ENCODE results near the gene TSHZ1. TPM values are rescaled to one million over a fixed set of nuclear protein-coding genes. Genes with fewer than 3 reads are reported as not detected.

The TSHZ1 gene
- total RNA-seq, 2 donors from 2014 or later, result 14.5 to 19.4 TPM

DNA sequence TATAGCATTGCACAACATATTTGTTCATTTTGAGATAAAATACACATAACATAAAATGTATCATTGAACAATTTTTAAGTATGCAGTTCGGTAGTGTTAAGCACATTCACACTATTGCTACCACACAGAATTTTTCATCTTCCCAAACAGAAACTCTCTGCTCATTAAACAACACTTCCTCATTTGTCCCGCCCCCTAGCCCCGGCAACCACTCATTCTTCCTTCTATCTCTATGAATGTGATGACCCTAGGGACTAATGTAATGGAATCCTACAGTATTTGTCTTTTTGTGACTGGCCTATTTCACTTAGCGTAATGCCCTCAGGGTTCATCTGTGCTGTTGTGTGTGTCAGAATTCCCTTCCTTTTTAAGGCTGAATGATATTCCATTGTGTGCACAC lies 95.4 kb downstream of the TSHZ1 start:
- TF ChIP-seq CTCF (IDR thresholded peaks at IDR 0.05), result no peak
- Histone ChIP-seq H3K27ac (no peak overlapping the region), H3K4me3 (no peak overlapping the region), H3K36me3 (no peaks in the 10 kb centered on the region), H3K27me3 (no peaks in the 10 kb centered on the region), H3K9me3 (no peaks in the 10 kb centered on the region), H3K4me1 (no peaks in the 10 kb centered on the region)
- DNase-seq (ENCODE audit: low spot score), result no peak

DNA sequence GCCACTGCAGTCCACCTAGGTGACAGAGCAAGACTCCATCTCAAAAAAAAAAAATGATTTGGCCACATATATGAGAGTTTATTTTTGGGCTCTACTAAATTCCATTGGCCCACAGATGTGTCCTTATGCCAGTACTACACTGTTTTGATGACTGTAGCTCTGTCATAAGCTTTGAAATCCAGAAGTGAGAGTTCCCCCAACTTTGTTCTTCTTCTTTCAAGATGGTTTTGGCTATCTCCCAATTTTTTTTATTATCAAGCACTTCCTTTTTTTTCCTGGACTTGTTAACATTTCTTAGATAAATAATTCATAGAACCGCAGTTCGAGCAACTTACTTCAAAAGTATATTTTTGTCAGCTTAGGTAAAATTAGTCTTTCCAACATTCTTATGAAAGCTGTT lies 96.9 kb downstream of the TSHZ1 start:
- no peak for TF ChIP-seq CTCF (IDR thresholded peaks at IDR 0.05)
- H3K36me3 ChIP-seq, result no peaks in the 10 kb centered on the region
- no peak overlapping the region for H3K27ac ChIP-seq
- H3K4me3 ChIP-seq, result no peak overlapping the region
- no peaks in the 10 kb centered on the region for H3K27me3 ChIP-seq
- no peaks in the 10 kb centered on the region for H3K4me1 ChIP-seq
- no peak for DNase-seq (ENCODE audit: low spot score)
- no peaks in the 10 kb centered on the region for H3K9me3 ChIP-seq

DNA sequence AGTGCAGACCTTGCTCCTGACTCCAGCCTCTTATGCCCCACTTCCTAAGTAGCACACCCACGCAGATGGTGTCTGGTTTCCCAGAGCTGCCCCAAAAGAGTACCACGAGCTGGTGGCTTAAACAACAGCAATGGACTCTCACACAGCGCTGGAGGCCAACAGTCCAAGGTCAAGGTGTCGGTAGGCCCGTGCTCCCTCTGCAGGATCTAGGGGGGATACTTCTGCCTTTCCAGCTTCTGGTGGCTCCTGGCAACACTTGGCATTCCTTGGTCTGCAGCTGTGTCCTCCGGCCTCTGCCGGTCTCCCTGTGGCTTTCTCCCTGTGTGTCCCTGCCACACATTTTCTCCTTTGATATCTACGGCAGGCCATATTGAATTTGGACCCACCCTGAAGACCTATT lies 99.0 kb downstream of the TSHZ1 start:
- no peak for DNase-seq (ENCODE audit: low spot score)
- no peaks in the 10 kb centered on the region for H3K9me3 ChIP-seq
- no peaks in the 10 kb centered on the region for H3K36me3 ChIP-seq
- H3K4me1 ChIP-seq, result no peaks in the 10 kb centered on the region
- no peaks in the 10 kb centered on the region for H3K27me3 ChIP-seq
- no peak for TF ChIP-seq CTCF (IDR thresholded peaks at IDR 0.05)
- H3K27ac ChIP-seq, result no peak overlapping the region
- H3K4me3 ChIP-seq, result no peak overlapping the region

DNA sequence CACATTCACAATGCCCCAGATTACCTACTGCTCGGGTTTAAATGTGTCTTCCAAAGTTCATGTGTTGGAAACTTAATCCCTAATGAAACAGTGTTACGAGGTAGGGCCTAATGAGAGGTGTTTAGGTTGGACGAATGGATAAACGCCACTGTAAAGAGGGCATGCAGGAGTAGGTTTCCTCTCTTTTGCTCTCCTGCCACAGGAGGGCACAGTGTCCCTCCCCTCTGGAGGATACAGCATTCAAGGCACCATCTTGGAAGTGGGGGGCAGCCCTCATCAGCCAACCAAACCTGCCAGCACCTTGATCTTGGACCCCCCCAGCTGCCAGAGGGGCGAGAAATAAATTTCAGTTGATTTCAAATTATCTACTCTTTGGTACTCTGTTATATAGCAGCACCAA lies 103.5 kb downstream of the TSHZ1 start:
- Histone ChIP-seq H3K4me3 (no peak overlapping the region), H3K4me1 (no peaks in the 10 kb centered on the region), H3K9me3 (no peaks in the 10 kb centered on the region), H3K36me3 (no peaks in the 10 kb centered on the region), H3K27me3 (no peaks in the 10 kb centered on the region), H3K27ac (no peak overlapping the region)
- no peak for TF ChIP-seq CTCF (IDR thresholded peaks at IDR 0.05)
- DNase-seq (ENCODE audit: low spot score), result no peak

DNA sequence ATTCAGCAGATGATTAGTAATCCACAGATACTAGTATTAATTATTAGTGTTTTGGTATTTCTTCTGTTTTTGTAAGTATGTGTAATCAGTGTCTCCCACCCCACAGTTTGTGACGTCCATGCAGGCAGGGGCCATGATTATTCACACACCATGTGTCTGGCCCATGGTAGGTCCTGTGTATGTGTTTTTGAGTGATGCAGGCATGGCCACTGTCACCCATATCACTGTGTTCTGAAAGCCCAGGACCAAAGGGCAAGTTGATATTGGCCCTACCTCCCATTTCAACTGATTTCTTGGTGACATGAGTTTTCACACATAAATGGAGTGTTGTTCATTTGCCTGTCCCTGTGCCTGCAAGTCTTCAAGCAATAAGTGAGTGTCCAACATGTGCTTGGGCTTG lies 104.0 kb downstream of the TSHZ1 start:
- H3K4me3 ChIP-seq, result no peak overlapping the region
- H3K27ac ChIP-seq, result no peak overlapping the region
- H3K4me1 ChIP-seq, result no peaks in the 10 kb centered on the region
- TF ChIP-seq CTCF (IDR thresholded peaks at IDR 0.05), result no peak
- no peak for DNase-seq (ENCODE audit: low spot score)
- no peaks in the 10 kb centered on the region for H3K27me3 ChIP-seq
- H3K36me3 ChIP-seq, result no peaks in the 10 kb centered on the region
- H3K9me3 ChIP-seq, result no peaks in the 10 kb centered on the region

DNA sequence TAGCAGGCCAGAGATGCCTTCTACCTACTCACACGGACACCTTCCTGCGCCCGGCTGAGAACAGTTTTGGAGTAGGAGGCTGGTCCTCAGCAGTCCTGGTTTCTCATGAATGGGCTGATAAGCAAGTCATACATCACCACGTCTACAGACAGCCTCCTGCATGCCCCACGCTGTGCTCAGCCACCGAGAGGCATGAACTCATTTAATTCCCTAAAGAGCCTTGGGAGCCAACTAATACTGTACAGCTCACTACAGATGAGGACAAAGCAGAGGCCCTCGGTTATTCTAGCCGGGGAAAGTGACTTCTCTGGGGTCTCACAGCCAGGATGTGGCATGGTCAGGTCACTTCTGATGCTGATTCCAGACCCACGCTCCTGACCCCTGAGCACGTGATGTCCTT lies 105.6 kb downstream of the TSHZ1 start:
- no peaks in the 10 kb centered on the region for H3K4me1 ChIP-seq

More for the DNA sequence above, 105.6 kb downstream of the TSHZ1 start:
- no peaks in the 10 kb centered on the region for H3K27me3 ChIP-seq
- no peaks in the 10 kb centered on the region for H3K36me3 ChIP-seq
- H3K9me3 ChIP-seq, result no peaks in the 10 kb centered on the region
- DNase-seq (ENCODE audit: low spot score), result no peak
- no peak for TF ChIP-seq CTCF (IDR thresholded peaks at IDR 0.05)
- H3K27ac ChIP-seq, result no peak overlapping the region
- H3K4me3 ChIP-seq, result no peak overlapping the region

Measured in right atrium auricular region (tissue), 2 donors.